Endodermal cell (in vitro differentiated cells): Measurements from ENCODE around the gene SFXN3. TPM values are rescaled to one million over a fixed set of nuclear protein-coding genes. Genes with fewer than 3 reads are reported as not detected.

Source experiments
- DNase-seq: peaks from one replicate; pipeline ENCODE4 v3.0.0-alpha.2; 2017
- H3K27ac ChIP-seq: 2 replicates; pipeline ENCODE4 v1.5.1; 2013; ENCODE audit warnings: mild to moderate bottlenecking, low read depth, low read length, moderate library complexity
- H3K27me3 ChIP-seq: 2 replicates; pipeline ENCODE4 v1.6.1; 2013; ENCODE audit warnings: mild to moderate bottlenecking, low read length, moderate library complexity; ENCODE audit not compliant: insufficient read depth, control insufficient read depth, poor library complexity, severe bottlenecking
- H3K36me3 ChIP-seq: 2 replicates; pipeline ENCODE4 v1.7.0; 2013; ENCODE audit warnings: mild to moderate bottlenecking, low read length, moderate library complexity; ENCODE audit not compliant: control insufficient read depth, insufficient read depth
- H3K4me1 ChIP-seq: one replicate; pipeline ENCODE4 v1.7.0; 2013; ENCODE audit warnings: low read length; ENCODE audit not compliant: control insufficient read depth, insufficient read depth
- H3K4me3 ChIP-seq: 2 replicates; pipeline ENCODE4 v1.5.1; 2013; ENCODE audit warnings: mild to moderate bottlenecking, low read length, moderate library complexity
- H3K9ac ChIP-seq: 2 replicates; pipeline ENCODE4 v1.6.1; 2013; ENCODE audit warnings: mild to moderate bottlenecking, low read length, moderate library complexity; ENCODE audit not compliant: poor library complexity, severe bottlenecking; ENCODE audit errors: extremely low read depth
- H3K9me3 ChIP-seq: 2 replicates; pipeline ENCODE4 v1.6.1; 2013; ENCODE audit warnings: mild to moderate bottlenecking, low read length, moderate library complexity; ENCODE audit not compliant: control insufficient read depth
- H3K27ac Mint-ChIP-seq: 2 replicates; pipeline ENCODE4 v1.8.0; 2020; ENCODE audit warnings: mixed read lengths
- H3K27me3 Mint-ChIP-seq: 2 replicates; pipeline ENCODE4 v1.8.0; 2021; ENCODE audit warnings: mild to moderate bottlenecking, mixed read lengths; ENCODE audit not compliant: insufficient read depth
- H3K36me3 Mint-ChIP-seq: 2 replicates; pipeline ENCODE4 v1.8.0; 2020; ENCODE audit warnings: low read depth, mixed read lengths
- H3K4me1 Mint-ChIP-seq: 2 replicates; pipeline ENCODE4 v1.8.0; 2020; ENCODE audit warnings: mixed read lengths
- H3K4me3 Mint-ChIP-seq: 2 replicates; pipeline ENCODE4 v1.8.0; 2020; ENCODE audit warnings: mild to moderate bottlenecking, moderate library complexity, mixed read lengths
- H3K9me3 Mint-ChIP-seq: 2 replicates; pipeline ENCODE4 v1.8.0; 2020; ENCODE audit warnings: mild to moderate bottlenecking, mixed read lengths
- WGBS, 2 experiments: methylation state at CpG; one replicate each; pipeline versions ENCODE4 v1.1.5 to v1.1.7; 2013; ENCODE audit warnings: missing lambda C conversion rate in 2 of 2, mixed read lengths in 1 of 2; ENCODE audit not compliant: insufficient coverage in 1 of 2, insufficient read length in 1 of 2; 5-methylcytosine and 5-hydroxymethylcytosine counted together
- total RNA-seq, 2 donors: library from RNA; stranded (reverse); fragmentation: NEBNext Ultra II Directional in 1 of 2; extraction: Animal tissue kit (Norgen Biotek cat#: 25700) in 1 of 2; gene quantifications; 2 replicates in 1 of 2; 3 replicates in 1 of 2; pipeline ENCODE4 v1.2.1, GENCODE V29; 2021
- TF ChIP-seq, protein P1 (sequence below): fragments of 200-600 bp; sonication (generic); conservative IDR thresholded peaks from 2 replicates; pipeline ENCODE4 v1.5.0; 2021; ENCODE audit warnings: antibody characterized with exemption, mild to moderate bottlenecking

SFXN3 gene
- total RNA-seq, 2 donors from 2014 or later: 1.8 to 2.1 TPM

DNA sequence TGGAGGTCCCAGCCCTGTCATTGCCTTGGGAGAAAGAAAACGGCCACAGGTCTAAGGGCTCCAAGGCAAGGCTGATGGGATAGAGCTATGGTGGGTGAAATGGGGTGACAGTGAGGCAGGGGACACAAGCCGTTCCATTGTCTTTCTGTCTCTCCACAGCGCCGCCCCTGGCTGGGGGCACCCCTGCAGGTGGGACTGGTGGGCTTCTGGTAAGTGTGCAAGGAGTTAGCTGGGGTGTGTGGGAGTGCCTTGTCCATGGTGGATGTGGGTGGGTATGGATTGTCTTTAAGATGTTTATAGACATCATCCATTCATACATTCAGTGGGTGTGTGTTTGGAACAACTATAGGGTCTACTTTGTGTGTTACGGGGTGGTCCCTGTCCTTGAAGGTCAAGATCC, 7.5 kb downstream of the SFXN3 start:
- Mint-ChIP-seq H3K4me1 (peaks cover 9% of the 10 kb centered on the region), H3K36me3 (no peaks in the 10 kb centered on the region), H3K27me3 (peaks cover 74% of the 10 kb centered on the region), H3K4me3 (no peak overlapping the region), H3K9me3 (no peaks in the 10 kb centered on the region), H3K27ac (no peak overlapping the region)
- TF ChIP-seq, protein P1, sequence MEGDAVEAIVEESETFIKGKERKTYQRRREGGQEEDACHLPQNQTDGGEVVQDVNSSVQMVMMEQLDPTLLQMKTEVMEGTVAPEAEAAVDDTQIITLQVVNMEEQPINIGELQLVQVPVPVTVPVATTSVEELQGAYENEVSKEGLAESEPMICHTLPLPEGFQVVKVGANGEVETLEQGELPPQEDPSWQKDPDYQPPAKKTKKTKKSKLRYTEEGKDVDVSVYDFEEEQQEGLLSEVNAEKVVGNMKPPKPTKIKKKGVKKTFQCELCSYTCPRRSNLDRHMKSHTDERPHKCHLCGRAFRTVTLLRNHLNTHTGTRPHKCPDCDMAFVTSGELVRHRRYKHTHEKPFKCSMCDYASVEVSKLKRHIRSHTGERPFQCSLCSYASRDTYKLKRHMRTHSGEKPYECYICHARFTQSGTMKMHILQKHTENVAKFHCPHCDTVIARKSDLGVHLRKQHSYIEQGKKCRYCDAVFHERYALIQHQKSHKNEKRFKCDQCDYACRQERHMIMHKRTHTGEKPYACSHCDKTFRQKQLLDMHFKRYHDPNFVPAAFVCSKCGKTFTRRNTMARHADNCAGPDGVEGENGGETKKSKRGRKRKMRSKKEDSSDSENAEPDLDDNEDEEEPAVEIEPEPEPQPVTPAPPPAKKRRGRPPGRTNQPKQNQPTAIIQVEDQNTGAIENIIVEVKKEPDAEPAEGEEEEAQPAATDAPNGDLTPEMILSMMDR: peak; percentile 66
- no peak overlapping the region for H3K4me3 ChIP-seq
- no peaks in the 10 kb centered on the region for H3K4me1 ChIP-seq
- H3K27me3 ChIP-seq: peaks cover 69% of the 10 kb centered on the region
- DNase-seq: peak; percentile 76
- H3K36me3 ChIP-seq: no peaks in the 10 kb centered on the region
- H3K9ac ChIP-seq: no peak overlapping the region
- H3K27ac ChIP-seq: no peak overlapping the region
- 74 to 80% methylated on average over 2 to 5 of the region's 5 CpGs for WGBS, 2 experiments
- no peaks in the 10 kb centered on the region for H3K9me3 ChIP-seq

- Mint-ChIP-seq H3K9me3 (no peaks in the 10 kb centered on the region), H3K27ac (no peak overlapping the region), H3K27me3 (peaks cover 68% of the 10 kb centered on the region), H3K4me1 (peaks cover 10% of the 10 kb centered on the region), H3K4me3 (no peak overlapping the region), H3K36me3 (no peaks in the 10 kb centered on the region)
- H3K9ac ChIP-seq: no peak overlapping the region
- no peak overlapping the region for H3K4me3 ChIP-seq
- H3K36me3 ChIP-seq: no peaks in the 10 kb centered on the region
- no peaks in the 10 kb centered on the region for H3K9me3 ChIP-seq
- no peak overlapping the region for H3K27ac ChIP-seq
- WGBS, 2 experiments: 85 to 93% methylated on average over 2 to 3 of the region's 3 CpGs
- DNase-seq: no peak
- TF ChIP-seq, protein P1: no peak
- H3K27me3 ChIP-seq: peaks cover 65% of the 10 kb centered on the region
- H3K4me1 ChIP-seq: no peaks in the 10 kb centered on the region
Observed at GRCh38 chr10:101040061-101040460, 9.0 kb downstream of the SFXN3 start.

DNA sequence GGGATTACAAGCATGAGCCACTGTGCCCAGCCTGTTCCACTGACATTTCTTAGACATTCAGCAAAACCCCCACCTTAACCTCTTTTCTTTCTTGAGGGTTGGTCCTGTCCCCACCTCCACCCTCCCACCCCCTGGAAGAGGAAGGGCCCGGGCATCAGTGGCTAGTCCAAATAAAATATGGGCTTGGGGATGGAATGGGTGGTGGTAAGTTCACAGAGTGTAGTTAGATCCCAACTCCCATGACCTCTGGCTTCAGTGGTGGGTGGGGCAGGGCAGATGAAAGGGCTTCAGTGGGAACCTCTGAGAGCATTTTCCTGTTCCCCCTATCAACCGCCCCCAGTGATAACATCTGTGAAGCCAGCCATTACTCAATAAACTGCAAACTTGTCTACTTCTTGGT, 9.8 kb downstream of the SFXN3 start:
- Histone ChIP-seq H3K4me1 (no peaks in the 10 kb centered on the region), H3K27me3 (peaks cover 65% of the 10 kb centered on the region), H3K9ac (no peak overlapping the region), H3K9me3 (no peaks in the 10 kb centered on the region), H3K36me3 (no peaks in the 10 kb centered on the region), H3K27ac (no peak overlapping the region), H3K4me3 (no peak overlapping the region)
- 58% methylated on average over 2 of the region's 2 CpGs; no CpG with 5 or more reads in 1 of the 2 experiments for WGBS, 2 experiments
- H3K4me1 Mint-ChIP-seq: peaks cover 10% of the 10 kb centered on the region
- DNase-seq: no peak
- H3K27me3 Mint-ChIP-seq: peaks cover 68% of the 10 kb centered on the region
- TF ChIP-seq, protein P1: no peak
- H3K36me3 Mint-ChIP-seq: no peaks in the 10 kb centered on the region
- H3K27ac Mint-ChIP-seq: no peak overlapping the region
- no peaks in the 10 kb centered on the region for H3K9me3 Mint-ChIP-seq
- no peak overlapping the region for H3K4me3 Mint-ChIP-seq
